AG10803 (cell line): Measurements from ENCODE around the gene BCLAF1.
A peak's percentile ranks its signal among the peaks of the same experiment; 100 is the strongest.

ENCODE experiments used
- DNase-seq: peaks from one replicate; pipeline ENCODE4 v3.0.0; 2010; ENCODE audit warnings: low read depth
- H3K4me3 ChIP-seq: 2 replicates; pipeline ENCODE4 v1.5.1; 2011; ENCODE audit warnings: mild to moderate bottlenecking, low read length, control low read depth
- CTCF ChIP-seq: conservative IDR thresholded peaks from 2 replicates; pipeline ENCODE4 v1.5.1; 2011; ENCODE audit warnings: mild to moderate bottlenecking, low read length, control low read depth, inconsistent platforms

The BCLAF1 gene

DNA sequence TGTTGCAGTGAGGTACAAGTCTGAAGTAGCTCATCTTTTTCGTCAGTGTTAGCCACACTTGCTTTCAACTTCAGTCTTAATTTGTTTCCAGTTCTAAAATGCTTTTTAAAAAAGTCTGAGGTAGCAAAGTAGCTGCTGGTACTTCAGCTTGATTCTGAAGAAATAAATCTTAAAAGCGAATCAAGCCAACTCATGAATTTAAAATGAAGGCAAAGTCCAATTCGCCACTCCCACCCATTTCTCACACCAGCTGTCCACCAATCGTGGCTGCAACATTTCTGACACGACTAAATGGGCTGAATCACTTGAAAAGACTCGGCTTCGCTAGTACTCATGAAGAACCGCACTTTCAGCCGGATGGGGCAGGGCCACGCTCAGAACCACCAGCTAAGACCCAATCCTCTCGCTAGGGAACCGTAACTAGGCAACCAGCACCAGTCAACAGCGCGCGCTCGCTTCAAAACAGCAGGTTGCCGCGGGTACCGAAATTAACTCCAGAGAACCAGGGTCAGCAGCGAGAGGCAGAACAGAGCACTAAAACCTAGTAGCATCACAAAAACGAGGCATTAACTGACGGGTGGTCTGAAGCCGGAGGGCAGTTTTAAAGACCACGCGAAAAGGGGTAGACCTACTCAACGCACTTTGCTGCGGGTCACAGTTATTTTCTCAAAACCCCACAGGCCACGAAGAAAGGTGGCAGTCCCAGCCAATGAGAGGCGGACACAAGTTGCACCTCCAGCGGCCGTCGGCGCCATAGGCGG lies 900 bp downstream of the BCLAF1 start:
- DNase-seq: peak; percentile 97
- TF ChIP-seq CTCF: peak; percentile 23
- peak overlapping the region; percentile 99 for H3K4me3 ChIP-seq

GRCh38 chr6:136284909-136285308 lies 4.7 kb downstream of the BCLAF1 start:
- no peak overlapping the region for H3K4me3 ChIP-seq
- TF ChIP-seq CTCF: no peak
- DNase-seq: peak; percentile 44

DNA sequence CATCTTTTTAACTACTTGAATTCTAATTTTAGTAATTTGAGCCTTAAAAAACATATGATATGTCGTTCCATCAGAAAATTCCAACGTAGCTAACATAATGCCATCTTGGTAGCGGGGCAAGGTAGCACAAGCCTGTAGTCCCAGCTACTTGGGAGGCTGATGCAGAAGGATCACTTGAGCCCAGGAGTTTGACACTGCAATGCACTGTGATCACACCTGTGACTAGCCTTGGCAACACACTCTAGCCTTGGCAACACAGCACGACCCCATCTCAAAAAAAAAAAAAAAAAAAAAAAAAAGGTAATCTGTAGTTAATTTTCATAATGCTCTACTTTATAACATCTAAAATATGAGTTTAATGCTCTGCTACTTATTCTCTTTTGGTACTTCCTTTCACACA lies 6.7 kb downstream of the BCLAF1 start:
- no peak for TF ChIP-seq CTCF
- DNase-seq: no peak
- H3K4me3 ChIP-seq: no peak overlapping the region

- DNase-seq: no peak
- H3K4me3 ChIP-seq: no peak overlapping the region
- TF ChIP-seq CTCF: no peak
Observed at GRCh38 chr6:136280032-136280609, 9.5 kb downstream of the BCLAF1 start.

DNA sequence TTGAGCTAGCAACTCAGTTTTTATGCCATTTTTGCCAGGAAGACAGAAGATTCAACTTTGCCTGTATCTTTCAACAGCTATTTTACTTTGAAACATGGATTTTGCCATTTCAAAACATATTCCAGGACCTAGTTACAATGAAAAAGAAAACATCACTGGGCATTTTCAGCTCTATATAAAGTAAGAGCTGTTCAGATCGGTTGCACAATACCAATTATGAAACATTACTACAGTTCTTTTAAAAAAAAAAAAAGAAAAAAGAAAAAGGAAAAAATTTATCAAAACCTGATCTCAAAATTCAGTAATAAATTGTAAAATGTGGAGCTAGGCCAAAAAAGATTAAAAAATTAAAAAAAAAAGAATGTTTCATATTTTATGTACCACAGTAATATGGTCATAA lies 15.6 kb downstream of the BCLAF1 start:
- no peak for TF ChIP-seq CTCF
- DNase-seq: no peak
- no peak overlapping the region for H3K4me3 ChIP-seq

GRCh38 chr6:136265101-136265500 lies 24.5 kb downstream of the BCLAF1 start:
- TF ChIP-seq CTCF: no peak
- H3K4me3 ChIP-seq: no peak overlapping the region
- no peak for DNase-seq

GRCh38 chr6:136262940-136263339 lies 26.7 kb downstream of the BCLAF1 start:
- TF ChIP-seq CTCF: no peak
- DNase-seq: no peak
- no peak overlapping the region for H3K4me3 ChIP-seq
